HFF-Myc (cell line): ENCODE results near the gene UROC1.

ENCODE experiments used
- DNase-seq: peaks from one replicate; pipeline ENCODE4 v3.0.0-alpha.2; 2011; ENCODE audit warnings: low read depth; ENCODE audit errors: extremely low read depth
- H3K4me3 ChIP-seq: replicated peaks from 2 replicates; pipeline ENCODE4 v1.5.1; 2011; ENCODE audit warnings: low read depth, mild to moderate bottlenecking, control low read depth, low read length
- CTCF ChIP-seq: IDR thresholded peaks from 2 replicates; pipeline ENCODE4 v1.5.1; 2012; ENCODE audit warnings: mild to moderate bottlenecking, low read depth, low read length, control low read depth; ENCODE audit errors: missing control alignments

Gene UROC1

GRCh38 chr3:126432361-126433104, 85.0 kb downstream of the UROC1 start:
- no peak for DNase-seq
- H3K4me3 ChIP-seq, result no peak overlapping the region
- TF ChIP-seq CTCF, result no peak
